Measurements from ENCODE around the gene DNTT.

- TF ChIP-seq CTCF (IDR thresholded peaks at IDR 0.05) (no peak), POLR2A (IDR thresholded peaks at IDR 0.05) (no peak)
Measured at GRCh38 chr10:96384506-96384905, 80.3 kb downstream of the DNTT start.

Measured in testis (tissue), 2 donors.